Astrocyte (in vitro differentiated cells and primary cell): ENCODE data around the gene SETD1A.

Experiments used
- EZH2 ChIP-seq: IDR thresholded peaks from 2 replicates; pipeline ENCODE4 v1.6.1; 2012; ENCODE audit warnings: mild to moderate bottlenecking, low read length, inconsistent platforms; ENCODE audit not compliant: insufficient read depth
- TF ChIP-seq, protein P1 (sequence below): IDR thresholded peaks from 2 replicates; pipeline ENCODE4 v1.5.1; 2011; ENCODE audit warnings: low read depth, mild to moderate bottlenecking, inconsistent platforms, low read length, moderate library complexity; ENCODE audit not compliant: insufficient read depth

DNA sequence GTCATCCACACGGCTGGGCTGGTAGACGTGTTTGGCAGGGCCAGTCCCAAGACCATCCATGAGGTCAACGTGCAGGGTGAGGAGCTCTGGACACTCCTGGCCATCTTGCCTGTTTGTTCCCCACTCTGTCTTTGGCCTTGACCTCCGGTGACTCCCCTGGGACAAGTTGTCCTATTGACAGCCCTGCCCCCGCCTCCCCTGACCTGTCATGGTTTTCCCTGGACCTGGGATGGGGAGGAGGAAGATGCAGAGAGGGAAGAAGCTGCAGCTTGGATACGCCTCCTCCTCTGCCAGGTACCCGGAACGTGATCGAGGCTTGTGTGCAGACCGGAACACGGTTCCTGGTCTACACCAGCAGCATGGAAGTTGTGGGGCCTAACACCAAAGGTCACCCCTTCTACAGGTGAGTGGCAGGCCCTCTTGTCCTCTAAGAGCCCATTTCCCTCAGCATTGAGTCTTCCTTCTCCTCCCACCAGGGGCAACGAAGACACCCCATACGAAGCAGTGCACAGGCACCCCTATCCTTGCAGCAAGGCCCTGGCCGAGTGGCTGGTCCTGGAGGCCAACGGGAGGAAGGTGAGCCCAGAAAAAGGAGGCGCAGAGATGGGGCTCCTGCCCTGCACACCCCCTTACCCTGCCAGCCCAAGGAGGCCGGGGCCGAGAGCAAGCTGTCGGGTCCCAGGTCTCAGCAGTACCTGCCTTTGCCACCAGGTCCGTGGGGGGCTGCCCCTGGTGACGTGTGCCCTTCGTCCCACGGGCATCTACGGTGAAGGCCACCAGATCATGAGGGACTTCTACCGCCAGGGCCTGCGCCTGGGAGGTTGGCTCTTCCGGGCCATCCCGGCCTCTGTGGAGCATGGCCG, 28.8 kb downstream of the SETD1A start:
- TF ChIP-seq, protein P1, sequence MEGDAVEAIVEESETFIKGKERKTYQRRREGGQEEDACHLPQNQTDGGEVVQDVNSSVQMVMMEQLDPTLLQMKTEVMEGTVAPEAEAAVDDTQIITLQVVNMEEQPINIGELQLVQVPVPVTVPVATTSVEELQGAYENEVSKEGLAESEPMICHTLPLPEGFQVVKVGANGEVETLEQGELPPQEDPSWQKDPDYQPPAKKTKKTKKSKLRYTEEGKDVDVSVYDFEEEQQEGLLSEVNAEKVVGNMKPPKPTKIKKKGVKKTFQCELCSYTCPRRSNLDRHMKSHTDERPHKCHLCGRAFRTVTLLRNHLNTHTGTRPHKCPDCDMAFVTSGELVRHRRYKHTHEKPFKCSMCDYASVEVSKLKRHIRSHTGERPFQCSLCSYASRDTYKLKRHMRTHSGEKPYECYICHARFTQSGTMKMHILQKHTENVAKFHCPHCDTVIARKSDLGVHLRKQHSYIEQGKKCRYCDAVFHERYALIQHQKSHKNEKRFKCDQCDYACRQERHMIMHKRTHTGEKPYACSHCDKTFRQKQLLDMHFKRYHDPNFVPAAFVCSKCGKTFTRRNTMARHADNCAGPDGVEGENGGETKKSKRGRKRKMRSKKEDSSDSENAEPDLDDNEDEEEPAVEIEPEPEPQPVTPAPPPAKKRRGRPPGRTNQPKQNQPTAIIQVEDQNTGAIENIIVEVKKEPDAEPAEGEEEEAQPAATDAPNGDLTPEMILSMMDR: no peak
- no peak for TF ChIP-seq EZH2
